Measurements from ENCODE around the gene PPP1R12B.
"Not testable (repeated sequence)": the region's sequence is repeated elsewhere in the genome, so short reads cannot be mapped to it uniquely, and the experiment has no call there.

Gene PPP1R12B

GRCh38 chr1:202489101-202489500 is 140.6 kb downstream of the PPP1R12B start:
- not testable (repeated sequence) for H3K36me3 ChIP-seq (replicated peaks in 1 of 2; ENCODE audit: control insufficient read depth in 2 of 2, insufficient read depth in 2 of 2, low read length in 2 of 2); DNase-seq (ENCODE audit: low spot score); H3K4me3 ChIP-seq (ENCODE audit: low read length in 2 of 2); H2BK12ac ChIP-seq (ENCODE audit: low read length); H3K23ac ChIP-seq (ENCODE audit: low read depth, low read length, poor library complexity); H3K14ac ChIP-seq (ENCODE audit: low read length); H2AK5ac ChIP-seq (ENCODE audit: low read depth, low read length); H3K79me1 ChIP-seq (ENCODE audit: low read depth, low read length); H3K4me2 ChIP-seq (ENCODE audit: insufficient read depth, low read length, poor library complexity, severe bottlenecking); H3K4ac ChIP-seq (ENCODE audit: low read length); H3K9ac ChIP-seq (ENCODE audit: low read depth, low read length, poor library complexity); H2BK120ac ChIP-seq (ENCODE audit: low read depth, low read length); H2AFZ ChIP-seq (ENCODE audit: low read length); H3K18ac ChIP-seq (ENCODE audit: low read length); H4K91ac ChIP-seq (ENCODE audit: low read depth, low read length, poor library complexity); H2BK15ac ChIP-seq (ENCODE audit: low read length); H3K9me3 ChIP-seq (replicated peaks in 1 of 2; ENCODE audit: control insufficient read depth in 2 of 2, insufficient read depth in 1 of 2, low read depth in 1 of 2, low read length in 2 of 2); H3K4me1 ChIP-seq (ENCODE audit: control insufficient read depth in 2 of 2, insufficient read depth in 1 of 2, low read depth in 1 of 2, low read length in 2 of 2); H3K27me3 ChIP-seq (ENCODE audit: control insufficient read depth in 3 of 3, insufficient read depth in 3 of 3, low read depth in 1 of 3, low read length in 3 of 3); H4K8ac ChIP-seq (ENCODE audit: low read depth, low read length); H2BK5ac ChIP-seq (ENCODE audit: low read length); H3K27ac ChIP-seq (replicated peaks; ENCODE audit: low read length)

- H2BK12ac ChIP-seq (ENCODE audit: low read length); H4K91ac ChIP-seq (ENCODE audit: low read depth, low read length, poor library complexity); H3K14ac ChIP-seq (ENCODE audit: low read length); H3K4me2 ChIP-seq (ENCODE audit: insufficient read depth, low read length, poor library complexity, severe bottlenecking); H3K4me3 ChIP-seq (ENCODE audit: low read length in 2 of 2); H3K9ac ChIP-seq (ENCODE audit: low read depth, low read length, poor library complexity); H2BK5ac ChIP-seq (ENCODE audit: low read length); H4K8ac ChIP-seq (ENCODE audit: low read depth, low read length); H3K9me3 ChIP-seq (replicated peaks in 1 of 2; ENCODE audit: control insufficient read depth in 2 of 2, insufficient read depth in 1 of 2, low read depth in 1 of 2, low read length in 2 of 2); H3K4ac ChIP-seq (ENCODE audit: low read length); H3K79me1 ChIP-seq (ENCODE audit: low read depth, low read length); H2BK120ac ChIP-seq (ENCODE audit: low read depth, low read length); H2AK5ac ChIP-seq (ENCODE audit: low read depth, low read length); H2BK15ac ChIP-seq (ENCODE audit: low read length); H3K4me1 ChIP-seq (ENCODE audit: control insufficient read depth in 2 of 2, insufficient read depth in 1 of 2, low read depth in 1 of 2, low read length in 2 of 2); DNase-seq (ENCODE audit: low spot score); H3K23ac ChIP-seq (ENCODE audit: low read depth, low read length, poor library complexity); H3K27me3 ChIP-seq (ENCODE audit: control insufficient read depth in 3 of 3, insufficient read depth in 3 of 3, low read depth in 1 of 3, low read length in 3 of 3); H2AFZ ChIP-seq (ENCODE audit: low read length); H3K27ac ChIP-seq (replicated peaks; ENCODE audit: low read length); H3K18ac ChIP-seq (ENCODE audit: low read length): not testable (repeated sequence)
- peaks cover 0 to 17% of the 10 kb centered on the region in 2 donors for H3K36me3 ChIP-seq (replicated peaks in 1 of 2; ENCODE audit: control insufficient read depth in 2 of 2, insufficient read depth in 2 of 2, low read length in 2 of 2)
- no CpG with 5 or more reads among the region's 3 CpGs for WGBS, 2 donors (ENCODE audit: extremely low coverage in 2 of 2, insufficient read length in 2 of 2, insufficient replicate concordance in 1 of 2)
Measured at GRCh38 chr1:202493112-202493511, 144.6 kb downstream of the PPP1R12B start.

- no peak overlapping the region for H3K14ac ChIP-seq (ENCODE audit: low read length)
- H2BK5ac ChIP-seq (ENCODE audit: low read length) = no peak overlapping the region
- no peaks in the 10 kb centered on the region for H3K9me3 ChIP-seq (replicated peaks in 1 of 2; ENCODE audit: control insufficient read depth in 2 of 2, insufficient read depth in 1 of 2, low read depth in 1 of 2, low read length in 2 of 2)
- no peak overlapping the region for H3K4me2 ChIP-seq (ENCODE audit: insufficient read depth, low read length, poor library complexity, severe bottlenecking)
- H3K9ac ChIP-seq (ENCODE audit: low read depth, low read length, poor library complexity) = no peak overlapping the region
- no peak for DNase-seq (ENCODE audit: low spot score)
- H3K4me1 ChIP-seq (ENCODE audit: control insufficient read depth in 2 of 2, insufficient read depth in 1 of 2, low read depth in 1 of 2, low read length in 2 of 2) = peaks cover 0 to 3% of the 10 kb centered on the region in 2 donors
- no peak overlapping the region for H3K27ac ChIP-seq (replicated peaks; ENCODE audit: low read length)
- H3K27me3 ChIP-seq (ENCODE audit: control insufficient read depth in 3 of 3, insufficient read depth in 3 of 3, low read depth in 1 of 3, low read length in 3 of 3) = no peaks in the 10 kb centered on the region
- no peak overlapping the region for H2AK5ac ChIP-seq (ENCODE audit: low read depth, low read length)
- H4K91ac ChIP-seq (ENCODE audit: low read depth, low read length, poor library complexity) = no peak overlapping the region
- H2BK12ac ChIP-seq (ENCODE audit: low read length) = no peak overlapping the region
- no peak overlapping the region for H2BK15ac ChIP-seq (ENCODE audit: low read length)
- peaks cover 0 to 14% of the 10 kb centered on the region in 2 donors for H3K36me3 ChIP-seq (replicated peaks in 1 of 2; ENCODE audit: control insufficient read depth in 2 of 2, insufficient read depth in 2 of 2, low read length in 2 of 2)
- no peak overlapping the region for H4K8ac ChIP-seq (ENCODE audit: low read depth, low read length)
- no peak overlapping the region for H3K18ac ChIP-seq (ENCODE audit: low read length)
- no peak overlapping the region for H3K4ac ChIP-seq (ENCODE audit: low read length)
- no peak overlapping the region for H3K23ac ChIP-seq (ENCODE audit: low read depth, low read length, poor library complexity)
- no CpG with 5 or more reads among the region's 1 CpG for WGBS, 2 donors (ENCODE audit: extremely low coverage in 2 of 2, insufficient read length in 2 of 2, insufficient replicate concordance in 1 of 2)
- H2AFZ ChIP-seq (ENCODE audit: low read length) = no peak overlapping the region
- no peak overlapping the region for H3K4me3 ChIP-seq (ENCODE audit: low read length in 2 of 2)
- no peaks in the 10 kb centered on the region for H3K79me1 ChIP-seq (ENCODE audit: low read depth, low read length)
- no peak overlapping the region for H2BK120ac ChIP-seq (ENCODE audit: low read depth, low read length)
Measured at GRCh38 chr1:202498542-202498941, 150.0 kb downstream of the PPP1R12B start.

DNA sequence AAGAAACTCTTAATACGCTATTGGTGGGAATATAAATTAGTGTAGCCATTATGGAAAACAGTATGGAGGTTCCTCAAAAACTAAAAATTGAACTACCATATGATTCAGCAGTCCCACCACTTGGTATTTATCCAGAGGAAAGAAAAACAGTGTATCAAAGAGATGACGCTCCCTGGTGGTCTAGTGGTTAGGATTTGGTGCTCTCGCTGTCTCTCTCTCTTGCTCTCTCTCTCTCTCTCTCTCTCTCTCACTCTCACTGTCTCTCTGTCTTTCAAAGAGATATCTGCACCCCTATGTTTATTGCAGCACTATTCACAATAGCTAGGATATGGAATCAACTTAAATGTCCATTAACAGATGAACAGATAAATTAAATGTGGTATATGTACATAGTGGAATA is 151.5 kb downstream of the PPP1R12B start:
- not testable (repeated sequence) for H2BK12ac ChIP-seq (ENCODE audit: low read length); H3K9me3 ChIP-seq (replicated peaks in 1 of 2; ENCODE audit: control insufficient read depth in 2 of 2, insufficient read depth in 1 of 2, low read depth in 1 of 2, low read length in 2 of 2)

More for the DNA sequence above, 151.5 kb downstream of the PPP1R12B start:
- not testable (repeated sequence) for H3K4ac ChIP-seq (ENCODE audit: low read length); H3K27ac ChIP-seq (replicated peaks; ENCODE audit: low read length); H3K4me2 ChIP-seq (ENCODE audit: insufficient read depth, low read length, poor library complexity, severe bottlenecking); H3K4me1 ChIP-seq (ENCODE audit: control insufficient read depth in 2 of 2, insufficient read depth in 1 of 2, low read depth in 1 of 2, low read length in 2 of 2); H2AK5ac ChIP-seq (ENCODE audit: low read depth, low read length); H2BK5ac ChIP-seq (ENCODE audit: low read length); H4K91ac ChIP-seq (ENCODE audit: low read depth, low read length, poor library complexity); H3K4me3 ChIP-seq (ENCODE audit: low read length in 2 of 2); DNase-seq (ENCODE audit: low spot score); H2BK120ac ChIP-seq (ENCODE audit: low read depth, low read length); H3K27me3 ChIP-seq (ENCODE audit: control insufficient read depth in 3 of 3, insufficient read depth in 3 of 3, low read depth in 1 of 3, low read length in 3 of 3); H2BK15ac ChIP-seq (ENCODE audit: low read length); H3K14ac ChIP-seq (ENCODE audit: low read length); H3K9ac ChIP-seq (ENCODE audit: low read depth, low read length, poor library complexity); H3K79me1 ChIP-seq (ENCODE audit: low read depth, low read length); H2AFZ ChIP-seq (ENCODE audit: low read length); H3K23ac ChIP-seq (ENCODE audit: low read depth, low read length, poor library complexity); H4K8ac ChIP-seq (ENCODE audit: low read depth, low read length); H3K18ac ChIP-seq (ENCODE audit: low read length)
- WGBS, 2 donors (ENCODE audit: extremely low coverage in 2 of 2, insufficient read length in 2 of 2, insufficient replicate concordance in 1 of 2) = no CpG with 5 or more reads among the region's 3 CpGs
- H3K36me3 ChIP-seq (replicated peaks in 1 of 2; ENCODE audit: control insufficient read depth in 2 of 2, insufficient read depth in 2 of 2, low read length in 2 of 2) = peaks cover 0 to 13% of the 10 kb centered on the region in 2 donors

All from neuronal stem cell (in vitro differentiated cells).